ENCODE data around the gene ANTXR1. TPM values are rescaled to one million over a fixed set of nuclear protein-coding genes. Genes with fewer than 3 reads are reported as not detected.
A peak's percentile ranks its signal among the peaks of the same experiment; 100 is the strongest.

ANTXR1 gene
- total and polyA plus RNA-seq, 2 of the 8 experiments (the other 6 are each of a cell fraction or from before 2014, with no cell fraction given) = 15.8 to 44.3 TPM

- no peak overlapping the region for H2BK12ac ChIP-seq (ENCODE audit: low read depth, low read length)
- 94% methylated on average over 4 of the region's 4 CpGs; no CpG with 5 or more reads in 1 of the 2 experiments for WGBS, 2 experiments (ENCODE audit: extremely low coverage in 1 of 2, insufficient coverage in 1 of 2, insufficient read length in 1 of 2, insufficient replicate concordance in 2 of 2, low coverage in 1 of 2, low lambda C conversion rate in 2 of 2, missing lambda C conversion rate in 1 of 2)
- no peak overlapping the region for H3K18ac ChIP-seq (ENCODE audit: extremely low read depth, low read length)
- no peak overlapping the region for H2BK20ac ChIP-seq (ENCODE audit: low read length)
- no peaks in the 10 kb centered on the region for H3K79me2 ChIP-seq (ENCODE audit: control insufficient read depth in 1 of 2, insufficient read depth in 2 of 2, low read length in 2 of 2)
- no peak overlapping the region for H2BK120ac ChIP-seq (replicated peaks; ENCODE audit: low read depth, low read length)
- POLR2A ChIA-PET (ENCODE audit: partially characterized antibody) = no interaction called here
- no peak overlapping the region for H3K4me2 ChIP-seq (ENCODE audit: insufficient read depth in 1 of 2, low read depth in 2 of 2, low read length in 2 of 2)
- peak; percentile 6; the same call in 1 of the 2 replicates for TF ChIP-seq CEBPB (IDR thresholded peaks at IDR 0.05; ENCODE audit: low read depth, low read length)
- no peak for TF ChIP-seq BACH1 (IDR thresholded peaks at IDR 0.05; ENCODE audit: low read length)
- no peak for TF ChIP-seq SAP30 (IDR thresholded peaks at IDR 0.05; ENCODE audit: insufficient read depth, insufficient replicate concordance, low read length)
- TF ChIP-seq POLR2AphosphoS5 (IDR thresholded peaks at IDR 0.05; ENCODE audit: low read depth, low read length) = no peak
- no peak for TF ChIP-seq KDM1A (IDR thresholded peaks at IDR 0.05; ENCODE audit: borderline replicate concordance, low read length)
- no peaks in the 10 kb centered on the region for H3K27me3 ChIP-seq (replicated peaks in 1 of 4; ENCODE audit: control insufficient read depth in 3 of 4, extremely low read depth in 1 of 4, insufficient read depth in 3 of 4, low read length in 3 of 4)
- no peak overlapping the region for H4K5ac ChIP-seq (ENCODE audit: insufficient read length, low read depth, low read length)
- H4K91ac ChIP-seq (replicated peaks; ENCODE audit: insufficient read length, low read length) = no peak overlapping the region
- H3K4me1 ChIP-seq (replicated peaks in 1 of 4; ENCODE audit: control insufficient read depth in 3 of 4, insufficient read depth in 4 of 4, low read length in 3 of 4) = peaks cover 0 to 8% (median 0%) of the 10 kb centered on the region in 4 experiments; a peak in 2 of 7 replicates
- H2AK5ac ChIP-seq (ENCODE audit: low read depth, low read length) = no peak overlapping the region
- no peak overlapping the region for H3K4me3 ChIP-seq (ENCODE audit: extremely low read depth in 1 of 4, insufficient read depth in 2 of 4, low read depth in 3 of 4, low read length in 4 of 4)
- H2BK5ac ChIP-seq (ENCODE audit: low read depth, low read length) = no peak overlapping the region
- FAIRE-seq (no peak), DNase-seq (ENCODE audit: low read depth in 1 of 2, low spot score in 2 of 2) (no peak)
- H3K9ac ChIP-seq (replicated peaks in 1 of 4; ENCODE audit: extremely low read depth in 1 of 4, low read depth in 3 of 4, low read length in 3 of 4) = no peak overlapping the region
- H3K23ac ChIP-seq (ENCODE audit: insufficient read length) = no peak overlapping the region
- H4K20me1 ChIP-seq (replicated peaks in 1 of 2; ENCODE audit: control insufficient read depth in 1 of 2, insufficient read depth in 2 of 2, low read length in 2 of 2) = no peaks in the 10 kb centered on the region
- H3K36me3 ChIP-seq (ENCODE audit: control insufficient read depth in 2 of 4, insufficient read depth in 4 of 4, low read length in 3 of 4) = no peaks in the 10 kb centered on the region; a peak in 1 of 8 replicates
- no peak overlapping the region for H3K27ac ChIP-seq (ENCODE audit: low read depth, low read length)
- H3K14ac ChIP-seq (ENCODE audit: insufficient read length) = no peak overlapping the region
- no peak overlapping the region for H3K56ac ChIP-seq (replicated peaks; ENCODE audit: insufficient read length, low read depth, low read length)
- no peaks in the 10 kb centered on the region for H3K79me1 ChIP-seq (ENCODE audit: low read depth, low read length)
- H4K8ac ChIP-seq (ENCODE audit: extremely low read depth, insufficient read depth, low read length) = no peak overlapping the region
- H2AFZ ChIP-seq (ENCODE audit: low read length) = no peak overlapping the region
- no peak overlapping the region for H2BK15ac ChIP-seq (ENCODE audit: low read length)
- no peaks in the 10 kb centered on the region for H3K9me3 ChIP-seq (ENCODE audit: insufficient read depth in 2 of 2, low read depth in 1 of 2, low read length in 1 of 2)
- H3K4ac ChIP-seq (replicated peaks; ENCODE audit: insufficient read length, low read depth, low read length) = no peak overlapping the region
- H3K23me2 ChIP-seq (ENCODE audit: low read depth, low read length) = peaks cover 2% of the 10 kb centered on the region; the same call in 1 of the 2 replicates
- CTCF ChIA-PET (ENCODE audit: partially characterized antibody) = interaction anchor here (1.3 kb wide), 1 partner anchor 10 kb away, joined by 4 read pairs; no protein-coding TSS in a partner anchor
These were observed 190.4 kb downstream of the ANTXR1 start for GRCh38 chr2:69203166-69203985.

Measured in H1 (cell line).